Gastroesophageal sphincter (tissue), 4 donors: ENCODE measurements around the gene KDM3B. TPM values are rescaled to one million over a fixed set of nuclear protein-coding genes. Genes with fewer than 3 reads are reported as not detected.
"Not testable (repeated sequence)": the region's sequence is repeated elsewhere in the genome, so short reads cannot be mapped to it uniquely, and the experiment has no call there.

Experiments
- ATAC-seq: fragments of 150-250 bp; one replicate; pipeline ENCODE4 v1.9.1; 2016; ENCODE audit warnings: mild to moderate bottlenecking, moderate library complexity
- H3K27ac ChIP-seq, 4 donors: fragments of 200-600 bp; sonication (generic) in 3 of 4; 1 replicate in 3 of 4; 2 replicates in 1 of 4; pipeline ENCODE4 v1.5.1; 2016 to 2019
- H3K27me3 ChIP-seq: fragments of 200-600 bp; sonication (generic); one replicate; pipeline ENCODE4 v1.5.1; 2019
- H3K36me3 ChIP-seq, 2 donors: fragments of 200-600 bp; sonication (generic); one replicate each; pipeline ENCODE4 v1.5.1; 2019; ENCODE audit warnings: control low read depth in 1 of 2
- H3K4me1 ChIP-seq, 3 donors: fragments of 200-600 bp; sonication (generic); 1 replicate in 2 of 3; 2 replicates in 1 of 3; pipeline ENCODE4 v1.5.1; 2016 to 2019; ENCODE audit warnings: control low read depth in 2 of 3
- H3K4me3 ChIP-seq, 2 donors: fragments of 200-600 bp; sonication (generic); one replicate each; pipeline ENCODE4 v1.5.1; 2019; ENCODE audit warnings: mild to moderate bottlenecking in 1 of 2, moderate library complexity in 1 of 2
- H3K9me3 ChIP-seq, 3 donors: fragments of 200-600 bp; sonication (generic); one replicate each; pipeline ENCODE4 v1.5.1; 2017 to 2019; ENCODE audit warnings: control low read depth in 2 of 3
- EP300 ChIP-seq: sonication (generic); formaldehyde crosslinking; IDR thresholded peaks from one replicate; pipeline ENCODE4 v1.6.1; 2017; ENCODE audit warnings: antibody characterized with exemption, mild to moderate bottlenecking
- POLR2A ChIP-seq, 2 donors: fragments of 450-650 bp; IDR thresholded peaks; one replicate each; pipeline ENCODE4 v1.6.1; 2017; ENCODE audit warnings: antibody characterized with exemption in 2 of 2, mild to moderate bottlenecking in 2 of 2, moderate library complexity in 1 of 2
- POLR2AphosphoS5 ChIP-seq: sonication (generic); formaldehyde crosslinking; IDR thresholded peaks from one replicate; pipeline ENCODE4 v1.6.1; 2017; ENCODE audit warnings: antibody characterized with exemption
- WGBS, 2 donors: methylation state at CpG; one replicate each; pipeline ENCODE4 v1.1.5; 2018; ENCODE audit warnings: low coverage in 1 of 2; 5-methylcytosine and 5-hydroxymethylcytosine counted together
- total RNA-seq, 4 donors: library from RNA; depleted of rRNA; stranded (reverse); fragments of >200 nt; gene quantifications; one replicate each; pipeline ENCODE4 v1.1.0, GENCODE V29; 2016
- TF ChIP-seq, protein P1 (sequence below), 4 experiments: fragments of 200-600 bp in 2 of 4; fragments of 450-650 bp in 2 of 4; sonication (generic) in 1 of 4; IDR thresholded peaks; one replicate each; pipeline ENCODE4 v1.5.1; 2017 to 2019; ENCODE audit warnings: antibody characterized with exemption in 4 of 4, mild to moderate bottlenecking in 2 of 4, moderate library complexity in 2 of 4

KDM3B gene
- total RNA-seq, 4 donors from 2014 or later: 63.4 to 94.0 (median 77.8) TPM

DNA sequence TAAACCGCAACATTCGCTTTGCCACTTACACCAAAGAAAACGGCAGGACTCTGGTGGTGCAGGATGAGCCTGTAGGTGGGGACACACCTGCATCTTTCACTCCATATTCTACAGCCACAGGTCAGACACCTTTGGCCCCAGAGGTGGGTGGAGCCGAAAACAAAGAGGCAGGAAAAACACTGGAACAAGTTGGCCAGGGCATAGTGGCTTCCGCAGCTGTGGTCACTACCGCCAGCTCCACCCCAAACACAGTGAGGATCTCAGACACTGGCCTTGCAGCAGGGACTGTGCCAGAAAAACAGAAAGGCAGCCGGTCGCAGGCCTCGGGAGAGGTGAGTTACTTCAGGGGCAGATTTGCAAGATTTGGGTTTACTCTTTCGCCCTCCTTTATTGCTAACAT, 33.8 kb downstream of the KDM3B start:
- peaks cover 0 to 91% of the 10 kb centered on the region in 2 donors for H3K36me3 ChIP-seq
- H3K4me3 ChIP-seq: no peak overlapping the region
- H3K9me3 ChIP-seq: no peaks in the 10 kb centered on the region
- 66 to 93% methylated on average over 4 to 9 of the region's 10 CpGs for WGBS, 2 donors
- no peaks in the 10 kb centered on the region for H3K27me3 ChIP-seq
- no peak overlapping the region for H3K27ac ChIP-seq
- no peak for ATAC-seq
- H3K4me1 ChIP-seq: peaks cover 0 to 3% (median 0%) of the 10 kb centered on the region in 3 donors
- TF ChIP-seq, protein P1, sequence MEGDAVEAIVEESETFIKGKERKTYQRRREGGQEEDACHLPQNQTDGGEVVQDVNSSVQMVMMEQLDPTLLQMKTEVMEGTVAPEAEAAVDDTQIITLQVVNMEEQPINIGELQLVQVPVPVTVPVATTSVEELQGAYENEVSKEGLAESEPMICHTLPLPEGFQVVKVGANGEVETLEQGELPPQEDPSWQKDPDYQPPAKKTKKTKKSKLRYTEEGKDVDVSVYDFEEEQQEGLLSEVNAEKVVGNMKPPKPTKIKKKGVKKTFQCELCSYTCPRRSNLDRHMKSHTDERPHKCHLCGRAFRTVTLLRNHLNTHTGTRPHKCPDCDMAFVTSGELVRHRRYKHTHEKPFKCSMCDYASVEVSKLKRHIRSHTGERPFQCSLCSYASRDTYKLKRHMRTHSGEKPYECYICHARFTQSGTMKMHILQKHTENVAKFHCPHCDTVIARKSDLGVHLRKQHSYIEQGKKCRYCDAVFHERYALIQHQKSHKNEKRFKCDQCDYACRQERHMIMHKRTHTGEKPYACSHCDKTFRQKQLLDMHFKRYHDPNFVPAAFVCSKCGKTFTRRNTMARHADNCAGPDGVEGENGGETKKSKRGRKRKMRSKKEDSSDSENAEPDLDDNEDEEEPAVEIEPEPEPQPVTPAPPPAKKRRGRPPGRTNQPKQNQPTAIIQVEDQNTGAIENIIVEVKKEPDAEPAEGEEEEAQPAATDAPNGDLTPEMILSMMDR (IDR thresholded peaks at IDR 0.05): no peak

GRCh38 chr5:138389332-138389731, 36.8 kb downstream of the KDM3B start:
- Histone ChIP-seq H3K27ac (no peak overlapping the region), H3K36me3 (peaks cover 0 to 91% of the 10 kb centered on the region in 2 donors), H3K27me3 (no peaks in the 10 kb centered on the region), H3K4me3 (no peak overlapping the region), H3K4me1 (peaks cover 0 to 22% (median 3%) of the 10 kb centered on the region in 3 donors), H3K9me3 (no peaks in the 10 kb centered on the region)
- TF ChIP-seq, protein P1 (IDR thresholded peaks at IDR 0.05): no peak
- TF ChIP-seq EP300 (no peak), POLR2AphosphoS5 (no peak), POLR2A (IDR thresholded peaks at IDR 0.05) (no peak)
- ATAC-seq: no peak
- WGBS, 2 donors: 91 to 97% methylated on average over 3 of the region's 3 CpGs

GRCh38 chr5:138389911-138390310, 37.4 kb downstream of the KDM3B start:
- Histone ChIP-seq H3K4me1 (peaks cover 0 to 22% (median 3%) of the 10 kb centered on the region in 3 donors), H3K36me3 (peaks cover 0 to 91% of the 10 kb centered on the region in 2 donors)
- H3K27me3 ChIP-seq, H3K9me3 ChIP-seq, H3K4me3 ChIP-seq, ATAC-seq, H3K27ac ChIP-seq: not testable (repeated sequence)
- WGBS, 2 donors: 90 to 95% methylated on average over 6 to 10 of the region's 10 CpGs

DNA sequence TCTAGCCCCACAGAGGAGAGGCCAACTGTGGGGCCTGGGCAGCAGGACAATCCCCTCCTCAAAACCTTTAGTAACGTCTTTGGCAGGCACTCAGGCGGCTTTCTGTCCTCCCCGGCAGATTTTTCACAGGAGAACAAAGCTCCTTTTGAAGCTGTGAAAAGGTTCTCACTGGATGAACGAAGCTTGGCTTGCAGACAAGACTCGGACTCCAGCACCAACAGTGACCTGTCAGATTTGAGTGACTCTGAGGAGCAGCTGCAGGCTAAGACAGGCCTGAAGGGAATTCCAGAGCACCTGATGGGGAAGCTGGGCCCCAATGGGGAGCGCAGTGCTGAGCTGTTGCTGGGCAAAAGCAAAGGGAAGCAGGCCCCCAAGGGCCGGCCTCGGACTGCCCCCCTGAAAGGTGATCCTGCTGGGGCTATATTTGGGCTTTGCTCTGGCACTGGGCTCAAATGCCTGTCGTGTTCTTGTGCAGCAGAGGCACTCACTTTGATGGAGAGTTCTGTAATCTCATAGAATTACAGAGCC, 39.4 kb downstream of the KDM3B start:
- TF ChIP-seq POLR2AphosphoS5 (peak; percentile 9), POLR2A (IDR thresholded peaks at IDR 0.05) (no peak)
- Histone ChIP-seq H3K4me3 (no peak overlapping the region), H3K27ac (peak overlapping the region; percentile 39 to 75 (median 71)), H3K36me3 (peaks cover 0 to 91% of the 10 kb centered on the region in 2 donors), H3K4me1 (peaks cover 0 to 22% (median 3%) of the 10 kb centered on the region in 3 donors), H3K27me3 (no peaks in the 10 kb centered on the region), H3K9me3 (no peaks in the 10 kb centered on the region)
- peak; percentile 70 for ATAC-seq
- WGBS, 2 donors: 82% methylated on average over 3 of the region's 9 CpGs; no CpG with 5 or more reads in 1 of the 2 donors

DNA sequence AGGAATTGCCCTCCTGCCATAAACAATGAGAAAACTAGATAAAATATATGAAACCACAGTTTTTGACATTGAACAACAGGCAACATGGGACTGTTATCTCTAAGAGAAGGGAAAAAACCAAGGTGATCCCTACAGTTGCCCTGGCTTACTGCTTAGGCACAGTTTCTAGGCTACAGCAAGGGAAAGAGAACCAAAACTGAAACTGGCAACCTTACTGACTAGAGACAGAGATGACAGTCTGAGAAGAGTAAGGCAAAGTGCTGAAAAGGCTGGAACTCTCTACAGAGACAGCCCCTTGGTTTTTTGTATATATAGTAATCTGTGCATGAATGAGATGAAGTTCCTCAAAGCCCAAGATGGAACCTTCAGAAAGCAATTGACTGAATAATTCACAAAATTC, 50.2 kb downstream of the KDM3B start:
- H3K4me3 ChIP-seq: no peak overlapping the region
- no peaks in the 10 kb centered on the region for H3K27me3 ChIP-seq
- H3K36me3 ChIP-seq: peaks cover 0 to 98% of the 10 kb centered on the region in 2 donors
- ATAC-seq: no peak
- TF ChIP-seq, protein P1 (IDR thresholded peaks at IDR 0.05): no peak
- TF ChIP-seq POLR2A (IDR thresholded peaks at IDR 0.05) (no peak), EP300 (no peak), POLR2AphosphoS5 (no peak)
- H3K9me3 ChIP-seq: no peaks in the 10 kb centered on the region
- H3K4me1 ChIP-seq: no peaks in the 10 kb centered on the region
- no peak overlapping the region for H3K27ac ChIP-seq

GRCh38 chr5:138408023-138408422, 55.5 kb downstream of the KDM3B start:
- Histone ChIP-seq H3K36me3 (peaks cover 0 to 75% of the 10 kb centered on the region in 2 donors), H3K27me3 (no peaks in the 10 kb centered on the region), H3K4me3 (no peak overlapping the region), H3K4me1 (no peaks in the 10 kb centered on the region), H3K9me3 (no peaks in the 10 kb centered on the region), H3K27ac (no peak overlapping the region)
- ATAC-seq: no peak
- no peak for TF ChIP-seq POLR2AphosphoS5
- TF ChIP-seq, protein P1 (IDR thresholded peaks at IDR 0.05): no peak
- no peak for TF ChIP-seq EP300
- TF ChIP-seq POLR2A (IDR thresholded peaks at IDR 0.05): no peak
- 61 to 83% methylated on average over 3 to 5 of the region's 5 CpGs for WGBS, 2 donors
